ENCODE data around the gene NGEF. TPM values are rescaled to one million over a fixed set of nuclear protein-coding genes. Genes with fewer than 3 reads are reported as not detected.

NGEF gene, protein sequence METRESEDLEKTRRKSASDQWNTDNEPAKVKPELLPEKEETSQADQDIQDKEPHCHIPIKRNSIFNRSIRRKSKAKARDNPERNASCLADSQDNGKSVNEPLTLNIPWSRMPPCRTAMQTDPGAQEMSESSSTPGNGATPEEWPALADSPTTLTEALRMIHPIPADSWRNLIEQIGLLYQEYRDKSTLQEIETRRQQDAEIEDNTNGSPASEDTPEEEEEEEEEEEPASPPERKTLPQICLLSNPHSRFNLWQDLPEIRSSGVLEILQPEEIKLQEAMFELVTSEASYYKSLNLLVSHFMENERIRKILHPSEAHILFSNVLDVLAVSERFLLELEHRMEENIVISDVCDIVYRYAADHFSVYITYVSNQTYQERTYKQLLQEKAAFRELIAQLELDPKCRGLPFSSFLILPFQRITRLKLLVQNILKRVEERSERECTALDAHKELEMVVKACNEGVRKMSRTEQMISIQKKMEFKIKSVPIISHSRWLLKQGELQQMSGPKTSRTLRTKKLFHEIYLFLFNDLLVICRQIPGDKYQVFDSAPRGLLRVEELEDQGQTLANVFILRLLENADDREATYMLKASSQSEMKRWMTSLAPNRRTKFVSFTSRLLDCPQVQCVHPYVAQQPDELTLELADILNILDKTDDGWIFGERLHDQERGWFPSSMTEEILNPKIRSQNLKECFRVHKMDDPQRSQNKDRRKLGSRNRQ
- total RNA-seq (2021) = 1.9 and 2.2 TPM in 2 replicates
- long read RNA-seq, partial matches to known transcripts = 1 of 13 reads
- long read RNA-seq, other reads (novel, unspliced or antisense) = 12 of 13 reads

DNA sequence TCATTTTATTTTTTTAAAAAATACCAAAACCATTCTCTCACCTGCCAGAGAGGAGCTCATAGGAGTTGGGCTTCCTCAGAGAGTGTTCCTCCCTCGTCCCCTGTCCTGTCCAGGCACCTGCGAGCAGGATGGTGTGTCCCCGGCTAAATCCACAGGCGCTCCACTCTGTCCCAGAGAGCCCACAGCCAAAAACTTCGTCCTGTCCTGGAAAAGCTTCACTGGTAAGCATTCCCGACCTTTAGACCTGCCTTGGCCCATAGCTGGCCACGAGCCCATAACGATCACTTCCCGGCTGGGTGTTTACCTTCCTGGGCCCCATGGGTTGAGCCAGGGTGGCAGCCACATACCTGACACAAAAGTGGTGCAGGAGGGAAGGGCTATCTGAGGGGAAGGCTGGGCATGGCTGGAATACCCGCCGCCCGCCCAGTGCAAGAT lies at the start of gene NGEF:
TSS of gene NGEF (minus strand) at position 230 of the 435 bp plus-strand sequence. CDS start 38,366 bp downstream, outside the sequence.
- Mint-ChIP-seq H3K4me3 (no peak within 1 kb of the TSS), H3K36me3 (ENCODE audit: insufficient read depth in 1 of 3, low read depth in 3 of 3) (no peaks in the 10 kb centered on the region), H3K9me3 (peaks cover 0 to 5% of the 10 kb centered on the region in 2 experiments; a peak in 2 of 5 replicates), H3K27ac (no peak within 1 kb of the TSS), H3K4me1 (no peaks in the 10 kb centered on the region), H3K27me3 (ENCODE audit: low read depth) (peaks cover 1% of the 10 kb centered on the region; the same call in 1 of the 2 replicates)
- Histone ChIP-seq H3K79me1 (ENCODE audit: insufficient read depth, low read depth, low read length, poor library complexity, severe bottlenecking) (no peaks in the 10 kb centered on the region), H4K20me1 (ENCODE audit: control insufficient read depth, insufficient read depth, insufficient read length) (no peaks in the 10 kb centered on the region), H2AFZ (ENCODE audit: low read length) (no peak within 1 kb of the TSS), H3K9me3 (ENCODE audit: control insufficient read depth, low read depth, low read length) (no peaks in the 10 kb centered on the region), H4K5ac (ENCODE audit: insufficient read length, low read depth, low read length) (no peak within 1 kb of the TSS), H3K4me1 (ENCODE audit: insufficient read depth, low read length) (no peaks in the 10 kb centered on the region), H3K27ac (ENCODE audit: insufficient read length, low read depth, low read length) (no peak within 1 kb of the TSS), H4K8ac (replicated peaks; ENCODE audit: insufficient read length, low read depth, low read length) (no peak within 1 kb of the TSS), H2AK5ac (ENCODE audit: insufficient read length, low read length) (no peak within 1 kb of the TSS), H4K91ac (ENCODE audit: insufficient read length, low read depth, low read length) (no peak within 1 kb of the TSS), H3K18ac (ENCODE audit: insufficient read length, low read depth, low read length) (no peak within 1 kb of the TSS), H3T11ph (ENCODE audit: low read length) (no peak within 1 kb of the TSS), H2BK20ac (ENCODE audit: low read depth, low read length, poor library complexity, severe bottlenecking) (no peak within 1 kb of the TSS), H3K4ac (ENCODE audit: low read depth, low read length) (no peak within 1 kb of the TSS), H2BK120ac (ENCODE audit: low read depth, low read length, poor library complexity, severe bottlenecking) (no peak within 1 kb of the TSS), H2BK5ac (ENCODE audit: insufficient read length, low read length) (no peak within 1 kb of the TSS), H3K4me2 (ENCODE audit: insufficient read depth, insufficient read length, low read length) (no peak within 1 kb of the TSS), H3K27me3 (ENCODE audit: insufficient read depth, low read length) (no peaks in the 10 kb centered on the region), H3K23ac (ENCODE audit: insufficient read length, low read depth, low read length) (no peak within 1 kb of the TSS), H3K14ac (ENCODE audit: insufficient read depth, low read length) (no peak within 1 kb of the TSS), H3K23me2 (ENCODE audit: insufficient read length, low read depth, low read length, poor library complexity, severe bottlenecking) (no peaks in the 10 kb centered on the region), H3K56ac (ENCODE audit: insufficient read length, low read depth, low read length) (no peak within 1 kb of the TSS), H2BK15ac (ENCODE audit: low read depth, low read length) (no peak within 1 kb of the TSS), H3K79me2 (ENCODE audit: insufficient read depth, low read length) (no peaks in the 10 kb centered on the region), H3K9ac (ENCODE audit: extremely low read depth, insufficient read length, low read length) (no peak within 1 kb of the TSS), H2BK12ac (ENCODE audit: insufficient read length, low read depth, low read length) (no peak within 1 kb of the TSS)
- no peak for TF ChIP-seq CTCF (conservative IDR thresholded peaks at IDR 0.05)
- DNase-seq = peak; percentile 16
- WGBS (ENCODE audit: extremely low coverage, insufficient read length, low lambda C conversion rate) = no CpG with 5 or more reads among the region's 12 CpGs

All from H9 (cell line).